GM23338 (cell line): ENCODE results near the gene SELENBP1. TPM values are rescaled to one million over a fixed set of nuclear protein-coding genes. Genes with fewer than 3 reads are reported as not detected.

Source experiments
- ATAC-seq: fragments of 200-7000 bp; cut with Tn5 transposase; 3 replicates; pipeline ENCODE4 v1.9.1; 2020
- DNase-seq: peaks from one replicate; pipeline ENCODE4 v3.0.0-alpha.2; 2015; ENCODE audit warnings: low spot score
- H2AFZ ChIP-seq: fragments of 200-600 bp; sonication (generic); 2 replicates; pipeline ENCODE4 v1.8.0; 2016; ENCODE audit warnings: antibody characterized with exemption, mild to moderate bottlenecking, moderate library complexity
- H3F3A ChIP-seq: fragments of 200-600 bp; sonication (generic); replicated peaks from 2 replicates; pipeline ENCODE4 v1.8.0; 2017; ENCODE audit warnings: antibody characterized with exemption, mixed run types, low read depth
- H3K27ac ChIP-seq: fragments of 200-600 bp; sonication (generic); 2 replicates; pipeline ENCODE4 v1.6.1; 2016; ENCODE audit warnings: low read depth
- H3K27me3 ChIP-seq: fragments of 200-600 bp; sonication (generic); 2 replicates; pipeline ENCODE4 v1.8.0; 2016; ENCODE audit warnings: mild to moderate bottlenecking, mixed run types, moderate library complexity; ENCODE audit not compliant: insufficient read depth
- H3K36me3 ChIP-seq: fragments of 200-600 bp; sonication (generic); 2 replicates; pipeline ENCODE4 v1.8.0; 2016; ENCODE audit warnings: mild to moderate bottlenecking; ENCODE audit not compliant: insufficient read depth
- H3K4me1 ChIP-seq: fragments of 200-600 bp; sonication (generic); 2 replicates; pipeline ENCODE4 v1.8.0; 2016; ENCODE audit warnings: mild to moderate bottlenecking, moderate library complexity; ENCODE audit not compliant: insufficient read depth
- H3K4me2 ChIP-seq: fragments of 200-600 bp; sonication (generic); 2 replicates; pipeline ENCODE4 v1.7.1; 2017; ENCODE audit warnings: mixed run types
- H3K4me3 ChIP-seq: fragments of 200-600 bp; sonication (generic); 2 replicates; pipeline ENCODE4 v1.6.1; 2016; ENCODE audit warnings: mixed run types
- H3K79me2 ChIP-seq: fragments of 200-600 bp; sonication (generic); replicated peaks from 2 replicates; pipeline ENCODE4 v1.8.0; 2017; ENCODE audit warnings: mild to moderate bottlenecking; ENCODE audit not compliant: insufficient read depth
- H3K9me2 ChIP-seq: fragments of 200-600 bp; sonication (generic); 2 replicates; pipeline ENCODE4 v1.8.0; 2017; ENCODE audit not compliant: insufficient read depth
- H4K20me1 ChIP-seq: fragments of 200-600 bp; sonication (generic); replicated peaks from 2 replicates; pipeline ENCODE4 v1.8.0; 2017; ENCODE audit warnings: mild to moderate bottlenecking; ENCODE audit not compliant: insufficient read depth
- H3K27ac Mint-ChIP-seq: 2 replicates; pipeline ENCODE4 v1.8.0; 2020; ENCODE audit warnings: inconsistent platforms, mild to moderate bottlenecking, moderate library complexity, mixed read lengths
- H3K27me3 Mint-ChIP-seq: 3 replicates; pipeline ENCODE4 v1.8.0; 2022; ENCODE audit warnings: low read depth, mild to moderate bottlenecking, moderate library complexity, mixed read lengths, inconsistent platforms; ENCODE audit not compliant: insufficient read depth, poor library complexity
- H3K36me3 Mint-ChIP-seq: 3 replicates; pipeline ENCODE4 v1.8.0; 2021; ENCODE audit warnings: low read depth, mild to moderate bottlenecking, inconsistent platforms, moderate library complexity, mixed read lengths
- H3K4me1 Mint-ChIP-seq: 3 replicates; pipeline ENCODE4 v1.8.0; 2020; ENCODE audit warnings: mild to moderate bottlenecking, inconsistent platforms, mixed read lengths
- H3K4me3 Mint-ChIP-seq: 3 replicates; pipeline ENCODE4 v1.8.0; 2021; ENCODE audit warnings: moderate library complexity, mild to moderate bottlenecking, inconsistent platforms, mixed read lengths
- H3K9me3 Mint-ChIP-seq: 3 replicates; pipeline ENCODE4 v1.8.0; 2020; ENCODE audit warnings: moderate library complexity, mild to moderate bottlenecking, inconsistent platforms, mixed read lengths
- CTCF ChIP-seq, 2 experiments: fragments of 200-600 bp in 1 of 2; sonication (generic) in 1 of 2; conservative IDR thresholded peaks; 2 replicates each; pipeline versions ENCODE4 v1.5.1 to v1.6.1; 2016 to 2017; ENCODE audit warnings: antibody characterized with exemption in 2 of 2, low read depth in 2 of 2, mild to moderate bottlenecking in 2 of 2, moderate library complexity in 1 of 2
- EZH2phosphoT487 ChIP-seq: fragments of 200-600 bp; sonication (generic); IDR thresholded peaks from one replicate; pipeline ENCODE4 v1.8.1; 2018; ENCODE audit warnings: antibody characterized with exemption; ENCODE audit not compliant: unreplicated experiment
- NANOG ChIP-seq: IDR thresholded peaks from 2 replicates; pipeline ENCODE4 v1.6.1; 2016; ENCODE audit warnings: antibody characterized with exemption, borderline replicate concordance
- REST ChIP-seq: IDR thresholded peaks from one replicate; pipeline ENCODE4 v1.6.1; 2018; ENCODE audit warnings: antibody characterized with exemption; ENCODE audit not compliant: unreplicated experiment
- STAT1 ChIP-seq: IDR thresholded peaks from one replicate; pipeline ENCODE4 v1.6.1; 2016; ENCODE audit warnings: antibody characterized with exemption; ENCODE audit not compliant: unreplicated experiment
- ZNF462 ChIP-seq: fragments of 250-450 bp; sonication (Bioruptor Pico); IDR thresholded peaks from 2 replicates; pipeline ENCODE4 v1.5.0; 2020; ENCODE audit warnings: mild to moderate bottlenecking, moderate library complexity
- polyA plus RNA-seq: library from polyadenylated mRNA; unstranded; fragments of >200 nt; fragmentation: Nextera tagmentation; extraction: Ambion mirVana; gene quantifications from 2 replicates; pipeline ENCODE4 v1.2.1, GENCODE V29; 2016
- total RNA-seq: library from RNA; depleted of rRNA; stranded (reverse); fragments of >200 nt; shearing (Covaris generic); gene quantifications from 2 replicates; pipeline ENCODE4 v1.2.3, GENCODE V29; 2014

SELENBP1 gene
- total and polyA plus RNA-seq, 2 experiments from 2014 or later, result 10.7 to 13.4 TPM

- no peak for TF ChIP-seq REST
Measured at GRCh38 chr1:151408891-151409290, 36.4 kb upstream of the SELENBP1 start (continued).

GRCh38 chr1:151407304-151407703 lies 34.8 kb upstream of the SELENBP1 start:
- no peaks in the 10 kb centered on the region for H3K27me3 ChIP-seq
- no peak overlapping the region for H3K4me3 ChIP-seq
- H3K79me2 ChIP-seq, result peaks cover 3% of the 10 kb centered on the region; the same call in 1 of the 2 replicates
- H3K27ac ChIP-seq, result no peak overlapping the region
- no peak overlapping the region for H3K4me3 Mint-ChIP-seq
- DNase-seq, result no peak
- no peak overlapping the region for H3K27ac Mint-ChIP-seq
- no peaks in the 10 kb centered on the region for H3K4me1 ChIP-seq
- TF ChIP-seq ZNF462 (CRISPR knock-in tag) (no peak), NANOG (no peak), CTCF (conservative IDR thresholded peaks at IDR 0.05; ENCODE audit: low read depth in 2 of 2) (no peak), STAT1 (no peak), REST (no peak), EZH2phosphoT487 (no peak)
- H3F3A ChIP-seq, result peaks cover 18% of the 10 kb centered on the region
- H3K9me3 Mint-ChIP-seq, result no peaks in the 10 kb centered on the region
- H2AFZ ChIP-seq, result no peak overlapping the region
- peaks cover 77% of the 10 kb centered on the region for H3K36me3 ChIP-seq
- no peak for ATAC-seq
- no peaks in the 10 kb centered on the region for H3K4me1 Mint-ChIP-seq
- H3K27me3 Mint-ChIP-seq, result peaks cover 4% of the 10 kb centered on the region
- H3K36me3 Mint-ChIP-seq, result peaks cover 81% of the 10 kb centered on the region
- H3K4me2 ChIP-seq, result no peak overlapping the region
- H3K9me2 ChIP-seq, result no peaks in the 10 kb centered on the region
- peaks cover 26% of the 10 kb centered on the region for H4K20me1 ChIP-seq
